Frontal cortex (tissue), 4 donors: ENCODE measurements around the gene CCL18. TPM values are rescaled to one million over a fixed set of nuclear protein-coding genes. Genes with fewer than 3 reads are reported as not detected.
"Not testable (repeated sequence)": the region's sequence is repeated elsewhere in the genome, so short reads cannot be mapped to it uniquely, and the experiment has no call there.

ENCODE experiments used
- DNase-seq, 2 donors: peaks; one replicate each; pipeline ENCODE4 v3.0.0; 2012; ENCODE audit warnings: low spot score in 2 of 2
- FAIRE-seq: peaks from 2 replicates; lab custom pipeline; 2012; peaks lifted over from hg19 to GRCh38; lab: Jason Lieb, UNC
- total RNA-seq: library from RNA; depleted of rRNA; stranded (reverse); fragments of >200 nt; gene quantifications from one replicate; pipeline ENCODE4 v1.2.3, GENCODE V29; 2014
- donor health status: control.
- donor health status: control.
- donor health status: control.

Gene CCL18
- total RNA-seq, result not detected

GRCh38 chr17:36063786-36064541, at the start of gene CCL18:
Gene CCL18 (plus strand): TSS chr17:36064272. CDS start chr17:36064343, 71 bp downstream.
- DNase-seq, result no peak
- no peak for FAIRE-seq

- FAIRE-seq, result no peak
Measured at GRCh38 chr17:36014946-36015345, 49.1 kb upstream of the CCL18 start.

GRCh38 chr17:36015895-36016294, 48.2 kb upstream of the CCL18 start:
- FAIRE-seq, DNase-seq: not testable (repeated sequence)

More at GRCh38 chr17:36014946-36015345, 49.1 kb upstream of the CCL18 start:
- DNase-seq, result no peak

- DNase-seq (no peak), FAIRE-seq (no peak)
Measured at GRCh38 chr17:36016555-36016954, 47.5 kb upstream of the CCL18 start.

GRCh38 chr17:36017799-36018198, 46.3 kb upstream of the CCL18 start, which contains the start of gene CCL23:
Gene CCL23 (minus strand): TSS chr17:36017972. CDS start chr17:36017897, 75 bp downstream.
- DNase-seq, result no peak
- no peak for FAIRE-seq

GRCh38 chr17:36019423-36019822, 44.6 kb upstream of the CCL18 start:
- FAIRE-seq, result no peak
- DNase-seq, result no peak

- no peak for DNase-seq
- no peak for FAIRE-seq
Measured at GRCh38 chr17:36024106-36024869, 39.8 kb upstream of the CCL18 start.

GRCh38 chr17:36027761-36028160, 36.3 kb upstream of the CCL18 start:
- FAIRE-seq (no peak), DNase-seq (no peak)

GRCh38 chr17:36030956-36031355, 33.1 kb upstream of the CCL18 start:
- DNase-seq, result no peak
- no peak for FAIRE-seq

- DNase-seq, result no peak
- no peak for FAIRE-seq
Measured at GRCh38 chr17:36034127-36034526, 29.9 kb upstream of the CCL18 start.

GRCh38 chr17:36036235-36036634, 27.8 kb upstream of the CCL18 start:
- no peak for FAIRE-seq

GRCh38 chr17:36048066-36048465, 16.0 kb upstream of the CCL18 start:
- no peak for FAIRE-seq
- no peak for DNase-seq

More at GRCh38 chr17:36036235-36036634, 27.8 kb upstream of the CCL18 start:
- no peak for DNase-seq

GRCh38 chr17:36049643-36050042, 14.4 kb upstream of the CCL18 start:
- no peak for DNase-seq
- no peak for FAIRE-seq

- FAIRE-seq, result no peak
- no peak for DNase-seq
Measured at GRCh38 chr17:36055171-36055570, 8.9 kb upstream of the CCL18 start.

GRCh38 chr17:36055921-36056520, 8.1 kb upstream of the CCL18 start:
- no peak for FAIRE-seq

GRCh38 chr17:36057911-36058310, 6.2 kb upstream of the CCL18 start:
- FAIRE-seq, result no peak
- no peak for DNase-seq

More at GRCh38 chr17:36055921-36056520, 8.1 kb upstream of the CCL18 start:
- no peak for DNase-seq

- DNase-seq (no peak), FAIRE-seq (no peak)
Measured at GRCh38 chr17:36059406-36059805, 4.7 kb upstream of the CCL18 start.

GRCh38 chr17:36060816-36061215, 3.3 kb upstream of the CCL18 start:
- DNase-seq, result no peak
- no peak for FAIRE-seq

GRCh38 chr17:36066365-36066985, 2.4 kb downstream of the CCL18 start:
- DNase-seq, result no peak
- FAIRE-seq, result no peak

- DNase-seq (no peak), FAIRE-seq (no peak)
Measured at GRCh38 chr17:36068524-36068923, 4.5 kb downstream of the CCL18 start.
